Measurements from ENCODE around the gene EID2B.

EID2B gene, protein sequence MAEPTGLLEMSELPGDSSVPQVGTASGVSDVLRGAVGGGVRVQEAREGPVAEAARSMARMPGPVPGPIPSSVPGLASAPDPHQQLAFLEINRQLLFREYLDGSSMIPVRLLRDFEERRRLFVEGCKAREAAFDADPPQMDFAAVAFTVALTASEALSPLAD

DNA sequence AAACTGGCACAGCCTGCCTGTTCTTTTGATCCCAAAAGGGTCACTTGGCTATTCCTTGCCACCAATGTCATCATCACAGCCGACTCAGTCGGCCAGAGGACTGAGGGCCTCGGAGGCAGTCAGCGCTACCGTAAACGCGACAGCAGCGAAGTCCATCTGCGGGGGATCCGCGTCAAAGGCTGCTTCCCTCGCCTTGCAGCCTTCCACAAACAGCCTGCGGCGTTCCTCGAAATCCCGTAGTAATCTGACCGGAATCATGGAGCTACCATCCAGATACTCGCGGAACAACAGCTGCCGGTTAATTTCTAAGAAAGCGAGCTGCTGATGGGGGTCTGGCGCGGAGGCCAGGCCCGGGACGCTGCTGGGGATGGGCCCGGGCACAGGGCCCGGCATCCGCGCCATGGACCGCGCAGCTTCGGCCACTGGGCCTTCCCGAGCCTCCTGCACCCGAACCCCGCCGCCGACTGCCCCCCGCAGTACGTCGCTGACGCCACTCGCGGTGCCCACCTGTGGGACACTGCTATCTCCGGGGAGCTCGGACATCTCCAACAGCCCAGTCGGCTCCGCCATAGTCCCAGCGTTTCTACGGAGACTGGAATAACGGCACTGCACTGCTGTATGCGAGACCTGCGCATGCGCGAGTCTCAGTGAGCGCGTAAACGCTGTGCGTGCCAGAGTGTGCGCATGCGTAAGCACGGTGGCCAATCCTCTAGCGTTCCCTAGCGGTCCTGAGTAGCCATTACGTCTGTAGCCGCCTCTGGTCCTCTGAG, at the start of gene EID2B:
TSS of gene EID2B (minus strand) at position 620 of the 770 bp plus-strand sequence. CDS start at position 570, 50 bp downstream.
- DNase-seq: peak; percentile 98

DNA sequence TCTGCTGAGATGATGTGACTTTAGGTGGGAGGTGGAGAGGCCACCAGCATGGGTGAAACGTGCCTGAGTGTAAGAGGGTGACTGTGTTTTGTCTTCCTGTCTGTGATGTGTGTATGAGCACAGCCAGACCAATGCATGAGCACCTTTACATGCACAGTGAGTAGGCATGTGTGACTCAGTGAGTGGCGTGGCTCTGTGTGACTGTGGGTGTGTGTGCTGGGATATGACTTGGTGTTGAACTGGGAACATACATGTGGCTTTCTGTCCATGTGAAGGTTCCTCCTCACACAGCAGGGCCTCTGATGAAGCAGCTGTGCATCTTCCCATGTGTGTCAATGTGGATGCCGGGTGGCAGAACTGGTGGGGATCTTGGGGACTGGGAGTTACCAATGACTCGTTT, 49.8 kb upstream of the EID2B start:
- no peak for DNase-seq

DNA sequence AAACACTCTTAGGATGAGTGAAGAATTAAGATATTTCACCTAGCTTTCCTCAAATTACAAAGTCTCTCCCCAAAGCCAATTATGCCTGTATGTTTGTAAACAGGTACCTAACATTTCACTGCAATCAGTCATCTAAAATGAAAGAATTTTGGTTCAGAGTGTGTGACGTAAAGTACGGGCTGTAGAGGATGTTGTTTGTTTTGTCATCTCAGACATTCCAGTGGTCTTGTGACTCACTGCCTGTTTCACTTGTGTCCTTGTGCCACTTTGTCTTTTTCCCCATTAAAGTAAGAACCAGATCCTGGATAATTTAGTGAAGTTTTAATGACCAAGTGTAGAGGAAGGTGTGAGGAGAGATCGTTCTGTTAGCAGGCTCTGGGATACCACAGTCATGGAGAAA, 36.0 kb upstream of the EID2B start:
- no peak for DNase-seq

GRCh38 chr19:39566064-39566463, 33.4 kb upstream of the EID2B start:
- DNase-seq: no peak

DNA sequence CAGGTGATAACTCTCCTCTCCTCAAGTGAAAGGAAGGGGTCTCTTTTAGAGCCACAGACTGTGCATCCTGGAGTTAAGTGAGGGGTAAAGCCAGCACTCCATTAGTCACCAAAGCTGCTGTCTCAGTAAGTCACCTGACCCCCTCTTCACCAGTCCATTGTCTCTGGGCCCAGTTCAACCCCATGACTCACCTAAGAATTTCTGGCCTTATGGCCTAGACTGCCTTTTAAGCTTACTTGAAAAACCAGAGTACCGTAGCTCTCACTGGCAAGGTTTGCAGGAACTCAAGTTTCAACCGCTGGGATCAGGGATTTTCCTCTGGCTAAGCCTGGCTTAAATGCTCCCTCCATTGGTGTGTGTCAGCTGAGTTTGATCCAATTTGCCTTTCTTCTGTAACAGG, 30.8 kb upstream of the EID2B start:
- no peak for DNase-seq

GRCh38 chr19:39558624-39559117, 26.0 kb upstream of the EID2B start:
- DNase-seq: no peak

GRCh38 chr19:39557811-39558623, 25.4 kb upstream of the EID2B start:
- peak; percentile 55 for DNase-seq

GRCh38 chr19:39555883-39556282, 23.2 kb upstream of the EID2B start:
- DNase-seq: no peak

GRCh38 chr19:39554701-39555311, 22.2 kb upstream of the EID2B start:
- no peak for DNase-seq

DNA sequence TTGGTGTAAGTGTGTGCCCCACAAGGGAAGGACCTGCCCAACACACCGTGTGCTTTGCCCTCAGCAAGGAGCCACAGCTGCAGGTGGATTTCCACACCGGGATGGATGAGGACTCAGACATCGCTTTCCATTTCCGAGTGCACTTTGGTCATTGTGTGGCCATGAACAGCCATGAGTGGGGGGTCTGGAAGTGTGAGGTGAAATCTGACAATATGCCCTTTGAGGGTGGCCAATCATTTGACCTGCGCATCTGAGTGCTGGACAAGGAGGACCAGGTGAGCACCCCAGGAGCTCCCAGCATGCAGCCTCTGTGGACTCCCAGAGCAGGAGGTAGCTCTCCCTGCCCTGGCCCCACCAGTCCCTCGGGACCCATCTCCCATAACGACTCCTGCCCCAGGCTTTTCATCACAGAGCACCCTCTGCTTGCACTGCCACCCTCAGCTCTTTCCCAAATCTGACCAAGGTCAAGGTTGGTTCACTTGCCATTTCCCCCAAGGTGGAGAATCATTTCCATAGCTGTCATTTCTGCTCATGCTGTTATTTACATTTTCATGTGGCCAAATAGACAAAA, 20.5 kb upstream of the EID2B start:
- DNase-seq: no peak

DNA sequence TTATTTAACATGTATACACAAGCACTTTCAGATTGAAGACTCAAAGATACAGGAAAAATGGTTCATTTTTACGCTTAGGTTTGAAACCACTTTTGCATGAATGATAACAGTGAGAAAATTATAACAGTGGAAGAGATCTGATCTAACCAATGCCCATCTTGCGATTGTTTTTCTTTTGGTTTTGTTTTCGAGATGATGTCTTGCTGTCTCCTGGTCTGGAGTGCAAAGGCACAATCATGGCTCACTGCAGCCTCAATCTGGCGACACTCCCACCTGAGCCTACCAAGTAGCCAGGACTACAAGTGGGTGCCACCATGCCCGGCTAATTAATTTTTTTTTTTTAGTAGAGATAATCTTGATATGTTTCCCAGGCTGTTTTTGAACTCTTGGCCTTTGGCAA, 17.5 kb upstream of the EID2B start:
- no peak for DNase-seq

DNA sequence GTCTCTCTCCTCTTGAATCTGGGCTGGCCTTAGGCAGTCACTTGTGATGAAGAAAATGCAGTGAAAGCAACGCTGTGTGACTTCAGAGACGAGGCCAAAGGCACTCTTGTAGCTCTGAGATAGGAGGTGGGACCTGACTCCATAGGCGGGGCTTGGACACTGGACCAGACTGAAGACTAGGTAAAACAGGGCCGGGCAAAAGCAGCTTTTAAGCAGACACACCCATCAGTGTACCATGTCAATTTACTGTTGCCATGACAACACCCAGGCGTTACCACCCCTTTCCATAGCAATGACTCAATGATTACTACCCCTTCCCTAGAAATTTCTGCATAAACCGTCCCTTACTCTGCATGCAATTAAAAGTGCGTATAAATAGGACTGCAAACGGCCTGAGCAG, 13.9 kb upstream of the EID2B start:
- peak; percentile 57 for DNase-seq

GRCh38 chr19:39544911-39545310, 12.3 kb upstream of the EID2B start:
- no peak for DNase-seq

- DNase-seq: no peak
Measured at GRCh38 chr19:39544226-39544903, 11.7 kb upstream of the EID2B start.

DNA sequence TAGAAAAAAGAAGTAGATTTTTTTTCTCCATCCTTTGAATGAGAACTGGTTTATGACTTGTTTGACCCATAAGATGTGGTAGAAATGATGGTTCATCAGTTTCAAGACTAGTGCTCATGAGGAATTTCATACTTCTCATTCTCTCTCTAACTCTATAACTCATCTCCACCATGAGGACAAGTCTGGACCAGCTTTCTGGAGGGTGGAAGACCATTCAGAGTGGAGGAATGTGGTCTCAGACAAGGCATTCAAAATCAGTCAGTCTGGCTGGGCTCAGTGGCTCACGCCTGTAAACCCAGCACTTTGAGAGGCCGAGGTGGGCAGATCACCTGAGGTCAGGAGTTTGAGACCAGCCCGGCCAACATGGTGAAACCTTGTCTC, 10.8 kb upstream of the EID2B start:
- no peak for DNase-seq

GRCh38 chr19:39542206-39542605, 9.6 kb upstream of the EID2B start:
- no peak for DNase-seq

GRCh38 chr19:39540333-39540673, 7.7 kb upstream of the EID2B start:
- no peak for DNase-seq

GRCh38 chr19:39539518-39540332, 7.1 kb upstream of the EID2B start, which contains the start of gene EID2:
Gene EID2, minus strand, starts transcription at chr19:39540161. Its CDS starts 82 bp downstream, at chr19:39540079.
- peak; percentile 98 for DNase-seq

DNA sequence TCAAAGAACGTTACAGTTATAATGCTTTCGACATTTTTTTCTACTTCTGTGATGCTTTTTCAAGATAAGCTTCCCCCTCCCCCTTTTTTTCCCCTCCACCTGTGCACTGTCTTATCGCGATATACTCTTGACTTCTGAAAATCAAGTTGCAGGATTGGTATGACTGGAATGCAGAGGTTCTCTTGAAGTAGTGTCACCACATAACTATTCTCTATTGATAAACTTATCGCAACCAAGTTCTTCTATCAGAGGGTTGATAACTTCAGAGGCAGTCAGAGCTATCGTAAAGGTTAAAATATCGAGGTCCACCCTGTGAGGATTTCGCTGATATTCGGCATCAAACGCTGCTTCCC, 6.5 kb upstream of the EID2B start:
- DNase-seq: no peak

GRCh38 chr19:39533791-39534190, 1.1 kb upstream of the EID2B start:
- DNase-seq: no peak

DNA sequence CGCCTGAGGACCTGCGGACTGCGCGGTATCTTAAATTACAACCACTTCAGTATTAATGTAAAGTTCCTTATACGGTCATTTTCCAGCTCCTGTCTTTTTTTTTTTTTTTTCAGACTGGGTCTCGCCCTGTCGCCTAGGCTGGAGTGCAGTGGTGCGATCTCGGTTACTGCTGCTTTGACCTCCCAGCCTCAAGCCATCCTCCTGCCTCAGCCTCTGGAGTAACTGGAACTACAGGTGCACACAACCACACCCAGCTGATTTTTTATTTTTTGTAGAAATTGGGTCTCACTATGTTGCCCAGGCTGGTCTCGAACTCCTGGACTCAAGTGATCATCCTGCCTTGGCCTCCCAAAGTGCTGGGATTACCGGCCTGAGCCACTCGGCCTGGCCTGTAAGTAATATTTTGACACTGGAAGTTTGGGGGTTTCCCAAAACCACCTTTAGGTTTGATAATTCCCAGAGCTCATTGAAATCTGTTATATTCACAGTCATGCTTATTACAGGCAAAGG, 406 bp upstream of the EID2B start:
- DNase-seq: no peak

Measured in NCI-H748 treated with DMSO at 0.1 percent for 48 hours (cell line).